GM19351 (cell line): Measurements from ENCODE around the gene FBXO46.

Experiments
- ATAC-seq: cut with Tn5 transposase; IDR thresholded peaks from one replicate; pipeline ENCODE4 v1.9.1; 2021; ENCODE audit warnings: mild to moderate bottlenecking, moderate library complexity; ENCODE audit not compliant: unreplicated experiment

Gene FBXO46

DNA sequence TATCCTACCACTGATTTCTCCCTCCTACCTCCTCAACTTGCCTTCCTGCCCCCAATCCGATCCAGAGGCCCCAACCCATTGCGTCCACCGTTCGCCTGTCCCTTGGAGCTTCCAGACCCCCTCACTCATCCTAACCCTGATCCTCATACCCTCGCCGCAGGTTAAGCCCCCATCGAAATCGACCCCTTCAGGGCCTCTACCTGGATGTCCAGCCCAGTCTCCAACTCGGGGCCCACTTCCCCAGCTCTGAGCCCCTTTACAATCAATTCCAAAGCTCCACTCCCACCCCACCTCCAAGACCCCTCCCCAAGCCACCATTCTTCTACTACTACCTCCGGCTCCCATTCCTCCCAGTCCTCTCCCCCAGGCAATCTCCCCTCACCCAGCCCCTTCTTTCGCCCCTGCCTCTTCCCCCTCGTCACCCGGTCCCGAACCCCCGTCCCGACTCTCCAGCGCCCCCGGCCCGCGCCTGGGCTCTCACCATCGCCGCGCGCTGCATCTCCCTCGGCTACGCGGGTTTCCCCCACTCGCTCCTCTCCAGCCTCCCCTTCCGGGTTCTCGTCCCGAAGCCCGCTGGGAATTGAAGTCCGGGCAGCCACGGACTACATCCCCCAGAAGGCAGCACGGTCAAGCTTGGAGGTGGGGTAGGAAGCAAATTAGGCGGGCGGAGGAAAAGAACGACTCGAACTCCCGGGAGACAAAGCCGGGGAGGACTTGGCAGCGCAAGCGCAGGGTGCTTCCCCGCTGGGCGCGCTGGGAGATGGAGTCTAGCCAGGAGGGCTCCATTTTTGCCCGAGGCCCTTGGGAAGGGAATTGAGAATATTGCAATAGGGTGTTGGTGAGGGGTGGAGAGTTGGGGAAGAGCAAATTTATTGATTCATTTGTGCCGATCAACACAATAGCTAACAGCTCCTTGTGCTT is at the start of gene FBXO46:
Gene FBXO46, minus strand, starts transcription at position 529 of the 921 bp plus-strand sequence. CDS start 17,401 bp downstream, outside the sequence.
- peak; percentile 97 for ATAC-seq

GRCh38 chr19:45780146-45780447 is 49.4 kb upstream of the FBXO46 start:
- no peak for ATAC-seq

DNA sequence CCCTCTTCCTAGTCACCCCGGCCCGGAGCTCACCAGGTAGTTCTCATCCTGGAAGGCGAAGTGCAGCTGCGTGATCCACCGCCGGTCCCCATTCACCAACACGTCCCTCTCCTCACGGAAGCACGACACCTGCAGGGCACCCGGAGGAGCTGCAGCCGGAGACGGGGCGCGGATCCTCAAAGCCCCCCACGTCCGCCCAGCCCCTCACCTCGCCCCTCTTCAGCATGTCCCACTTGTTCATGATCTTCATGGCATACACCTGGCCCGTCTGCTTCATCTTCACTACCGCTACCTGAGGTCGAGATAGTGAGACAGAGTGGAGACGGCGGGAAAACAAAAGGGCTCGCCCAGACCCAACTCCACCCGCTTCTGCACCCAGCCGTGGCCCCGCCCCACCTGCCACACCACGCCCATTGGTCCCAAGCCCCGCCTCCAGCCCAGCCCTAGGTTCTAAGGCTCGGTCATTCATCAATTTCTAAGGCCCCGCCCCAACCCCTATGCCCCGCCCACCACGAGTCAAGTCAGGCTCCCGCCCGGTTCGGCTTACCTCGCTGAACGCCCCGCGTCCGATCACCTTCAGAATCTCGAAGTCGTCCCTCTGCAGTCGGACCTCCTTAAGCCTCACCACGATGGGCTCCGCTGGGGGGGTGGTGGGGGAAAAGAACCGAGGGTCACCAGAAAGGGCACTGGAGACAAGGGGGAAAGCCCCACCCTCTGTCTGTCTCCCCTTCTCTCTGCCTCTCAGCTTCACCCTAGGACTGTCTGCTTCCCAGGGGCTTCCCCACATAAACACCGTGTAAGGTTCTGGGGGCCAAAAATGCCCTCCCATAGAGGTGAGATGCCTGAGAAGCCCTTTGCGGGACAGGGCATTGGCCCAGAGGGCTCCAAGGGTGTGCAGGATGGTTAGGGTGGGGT is 48.8 kb upstream of the FBXO46 start:
- ATAC-seq = peak; percentile 85

- no peak for ATAC-seq
Measured at GRCh38 chr19:45778010-45778661, 47.4 kb upstream of the FBXO46 start.

DNA sequence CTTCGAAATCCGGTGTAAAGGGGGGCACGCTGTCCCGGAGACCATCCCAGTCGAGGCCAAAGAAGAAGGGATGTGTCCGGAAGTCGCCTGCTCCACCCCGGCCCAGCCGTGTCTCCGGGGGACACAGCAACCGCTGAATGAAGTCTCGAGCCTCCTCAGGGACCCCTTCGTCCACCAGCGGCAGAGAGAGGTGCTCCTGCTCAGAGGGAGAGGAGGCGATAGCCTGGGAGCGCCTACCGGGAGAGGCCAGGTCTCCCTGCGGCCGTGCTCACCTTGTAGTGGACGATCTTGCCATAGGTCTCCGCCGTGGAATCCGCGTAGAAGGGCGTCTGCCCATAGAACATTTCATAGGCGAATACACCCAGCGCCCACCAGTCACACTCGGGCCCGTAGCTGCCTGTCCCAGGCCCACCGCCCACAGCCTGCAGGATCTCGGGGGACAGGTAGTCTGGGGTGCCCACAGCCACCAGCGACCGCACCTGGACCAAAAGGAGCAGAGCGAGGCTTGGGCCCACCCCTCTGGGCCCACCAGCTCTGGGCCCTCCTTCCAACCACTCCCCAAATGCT is 46.8 kb upstream of the FBXO46 start:
- ATAC-seq = no peak

DNA sequence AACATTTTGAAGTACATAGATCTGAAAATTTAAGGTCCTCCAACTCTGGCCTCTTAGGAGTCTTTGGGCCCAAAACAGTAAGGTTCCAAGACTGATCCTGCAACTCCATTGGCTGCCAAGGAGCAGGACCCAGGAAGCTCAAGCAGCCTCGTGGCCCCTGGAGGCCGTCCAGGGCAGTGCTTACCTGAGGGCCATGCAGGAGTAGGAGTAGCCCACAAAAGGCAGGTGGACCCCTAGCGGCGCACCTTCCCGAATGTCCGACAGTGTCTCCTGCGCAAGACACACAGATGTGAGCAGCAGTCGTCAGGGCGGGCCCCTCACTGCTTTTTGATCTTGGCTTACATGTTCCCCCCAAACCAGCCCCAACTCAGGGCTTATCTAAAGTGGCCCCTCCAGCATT is 44.1 kb upstream of the FBXO46 start:
- no peak for ATAC-seq

GRCh38 chr19:45773384-45773783 is 42.7 kb upstream of the FBXO46 start:
- ATAC-seq = no peak

GRCh38 chr19:45772912-45773311 is 42.2 kb upstream of the FBXO46 start:
- no peak for ATAC-seq

- ATAC-seq = no peak
Measured at GRCh38 chr19:45772130-45772840, 41.6 kb upstream of the FBXO46 start.

DNA sequence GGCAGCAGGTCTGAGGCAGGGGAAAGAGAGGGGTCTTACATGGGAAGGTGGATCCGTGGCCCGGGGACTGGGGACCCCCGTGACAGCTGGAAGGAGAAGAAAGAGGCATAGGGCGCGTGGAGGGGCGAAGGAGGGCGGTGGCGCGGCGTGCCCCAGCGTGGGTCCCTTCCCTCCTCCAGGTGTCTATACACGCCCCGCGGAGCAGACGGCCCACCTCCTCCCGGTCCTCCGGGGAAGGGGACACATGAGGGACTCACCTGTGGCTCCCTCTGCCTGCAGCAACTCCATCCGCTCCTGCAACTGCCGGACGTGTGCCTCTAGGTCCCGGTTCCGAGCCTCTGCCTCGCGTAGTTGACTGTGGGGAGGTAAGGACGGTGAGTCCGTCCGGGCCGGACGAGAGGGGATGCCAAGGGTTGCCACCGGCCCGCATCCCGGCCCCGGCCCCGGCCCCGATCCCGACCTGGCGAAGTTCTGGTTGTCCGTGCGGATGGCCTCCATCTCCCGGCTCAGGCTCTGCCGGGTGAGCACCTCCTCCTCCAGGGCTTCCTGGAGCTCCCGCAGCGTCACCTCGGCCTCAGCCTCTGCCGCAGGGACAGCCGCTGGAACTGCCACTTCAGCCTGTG is 40.7 kb upstream of the FBXO46 start:
- no peak for ATAC-seq

DNA sequence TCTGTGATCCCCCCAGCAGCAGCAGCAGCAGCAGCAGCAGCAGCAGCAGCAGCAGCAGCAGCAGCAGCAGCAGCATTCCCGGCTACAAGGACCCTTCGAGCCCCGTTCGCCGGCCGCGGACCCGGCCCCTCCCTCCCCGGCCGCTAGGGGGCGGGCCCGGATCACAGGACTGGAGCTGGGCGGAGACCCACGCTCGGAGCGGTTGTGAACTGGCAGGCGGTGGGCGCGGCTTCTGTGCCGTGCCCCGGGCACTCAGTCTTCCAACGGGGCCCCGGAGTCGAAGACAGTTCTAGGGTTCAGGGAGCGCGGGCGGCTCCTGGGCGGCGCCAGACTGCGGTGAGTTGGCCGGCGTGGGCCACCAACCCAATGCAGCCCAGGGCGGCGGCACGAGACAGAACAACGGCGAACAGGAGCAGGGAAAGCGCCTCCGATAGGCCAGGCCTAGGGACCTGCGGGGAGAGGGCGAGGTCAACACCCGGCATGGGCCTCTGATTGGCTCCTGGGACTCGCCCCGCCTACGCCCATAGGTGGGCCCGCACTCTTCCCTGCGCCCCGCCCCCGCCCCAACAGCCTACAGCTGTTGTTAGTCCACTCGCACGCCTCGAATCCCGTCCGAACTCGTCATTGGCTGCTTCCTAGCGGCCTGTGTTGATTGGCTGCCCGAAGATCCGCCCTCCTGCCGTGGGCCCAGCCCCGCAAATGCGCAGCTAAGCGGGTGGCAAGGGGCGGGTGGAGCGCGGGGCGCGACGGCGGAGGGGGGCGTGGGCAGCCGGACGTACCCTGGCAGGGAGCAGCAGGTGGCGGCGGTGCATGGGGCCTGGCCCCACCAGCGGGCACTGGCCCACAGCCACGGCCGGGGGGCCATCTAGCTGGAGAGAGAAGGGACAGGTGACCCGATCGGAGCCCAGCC is 39.8 kb upstream of the FBXO46 start:
- peak; percentile 55 for ATAC-seq

GRCh38 chr19:45769821-45770191 is 39.1 kb upstream of the FBXO46 start:
- no peak for ATAC-seq

GRCh38 chr19:45768984-45769782 is 38.5 kb upstream of the FBXO46 start, which contains the start of gene SIX5:
Gene SIX5 (minus strand): TSS chr19:45769252. CDS start chr19:45768844, 408 bp downstream.
- ATAC-seq = peak; percentile 55

DNA sequence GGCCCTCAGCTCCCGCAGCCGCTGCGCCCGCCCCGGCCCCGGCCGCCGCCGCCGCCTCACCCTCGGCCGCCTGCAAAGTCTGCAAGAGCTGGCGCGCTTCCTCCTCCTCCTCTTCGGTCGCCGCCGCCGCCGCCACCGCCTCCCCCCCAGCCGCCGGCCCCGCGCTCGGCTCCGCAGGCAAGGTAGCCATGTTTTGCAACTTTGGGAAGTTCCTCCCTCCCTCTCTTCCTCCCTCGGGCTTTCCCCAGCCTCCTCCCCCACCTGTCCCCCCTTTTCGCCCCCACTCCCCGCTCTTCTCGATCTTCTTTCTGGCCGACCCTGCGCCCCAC is 37.9 kb upstream of the FBXO46 start:
- ATAC-seq = no peak

DNA sequence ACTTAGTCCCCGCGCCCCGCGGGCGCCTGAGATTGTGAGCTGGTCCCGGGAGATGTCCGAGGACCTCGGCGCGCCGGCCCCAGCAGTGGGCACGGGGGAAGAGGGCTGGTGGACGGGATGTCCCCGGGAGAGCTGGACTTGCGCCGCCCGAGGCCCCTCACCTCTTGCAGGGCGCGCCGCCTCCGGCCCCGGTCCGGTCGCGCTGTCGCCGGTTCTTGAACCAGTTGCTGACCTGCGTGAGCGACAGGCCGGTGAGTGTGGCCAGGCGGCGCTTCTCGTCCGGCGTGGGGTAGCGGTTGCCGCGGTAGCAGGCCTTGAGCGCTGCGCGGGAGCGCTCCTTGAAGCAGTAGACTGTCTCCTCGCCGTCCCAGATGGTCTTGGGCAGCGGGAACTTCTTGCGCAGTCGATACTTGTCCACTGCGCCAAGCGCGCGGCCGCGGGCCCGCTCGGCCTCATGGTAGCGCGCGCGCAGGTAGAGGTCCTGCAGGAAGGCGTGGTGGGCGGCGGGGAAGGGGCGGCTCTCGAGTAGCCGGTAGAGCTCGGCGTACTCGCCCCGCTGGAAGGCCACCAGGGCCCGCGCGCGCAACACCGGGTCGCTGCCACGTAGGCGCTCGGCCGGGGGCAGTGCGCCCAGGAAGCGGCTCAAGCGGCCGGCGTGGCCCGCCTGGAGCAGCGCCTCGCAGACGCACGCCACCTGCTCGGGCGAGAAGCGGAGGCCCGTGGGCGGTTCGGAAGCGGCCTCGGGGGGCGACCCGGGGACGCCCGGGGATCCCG is 37.4 kb upstream of the FBXO46 start:
- no peak for ATAC-seq

DNA sequence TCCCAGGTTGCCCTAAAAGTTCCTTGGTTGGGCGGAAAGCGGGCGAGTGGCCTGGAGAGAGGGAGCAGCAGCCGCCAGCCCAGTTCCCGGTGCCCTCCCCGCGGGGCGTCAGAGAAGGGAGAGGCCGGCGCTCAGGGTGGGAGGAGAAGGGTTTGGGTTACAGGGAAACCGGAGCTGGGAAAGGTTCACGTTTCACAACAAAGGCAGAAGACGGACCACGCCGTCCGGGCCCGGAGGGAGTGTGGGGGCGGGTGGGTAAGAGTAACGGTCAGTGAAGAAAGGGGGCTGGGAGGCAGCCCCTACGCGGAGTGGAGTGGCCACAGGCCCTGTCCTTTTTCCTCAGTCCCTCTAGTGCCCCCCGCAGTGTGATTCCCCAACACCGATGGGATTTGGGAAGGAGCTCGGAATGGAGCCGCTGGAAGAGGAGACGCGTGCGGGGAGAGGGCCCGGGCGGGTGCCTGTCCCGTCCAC is 36.7 kb upstream of the FBXO46 start:
- no peak for ATAC-seq

GRCh38 chr19:45766869-45767346 is 36.2 kb upstream of the FBXO46 start:
- ATAC-seq = no peak
